Skeletal muscle tissue (tissue), 4 donors: ENCODE data around the gene C6orf62. TPM values are rescaled to one million over a fixed set of nuclear protein-coding genes. Genes with fewer than 3 reads are reported as not detected.
"Not testable (repeated sequence)": the region's sequence is repeated elsewhere in the genome, so short reads cannot be mapped to it uniquely, and the experiment has no call there.

Experiments
- H3K27ac ChIP-seq: one replicate; pipeline ENCODE4 v1.7.0; 2013; ENCODE audit warnings: mild to moderate bottlenecking, low read depth, low read length, inconsistent platforms
- H3K27me3 ChIP-seq, 3 donors: one replicate each; pipeline ENCODE4 v1.7.0; 2013; ENCODE audit warnings: low read length in 3 of 3; ENCODE audit not compliant: control insufficient read depth in 3 of 3, insufficient read depth in 3 of 3
- H3K36me3 ChIP-seq, 3 donors: one replicate each; pipeline ENCODE4 v1.7.0; 2013; ENCODE audit warnings: low read length in 3 of 3; ENCODE audit not compliant: control insufficient read depth in 3 of 3, insufficient read depth in 3 of 3
- H3K4me1 ChIP-seq, 3 donors: one replicate each; pipeline ENCODE4 v1.7.0; 2013; ENCODE audit warnings: low read length in 3 of 3, mild to moderate bottlenecking in 3 of 3; ENCODE audit not compliant: control insufficient read depth in 3 of 3, insufficient read depth in 3 of 3
- H3K4me3 ChIP-seq, 3 donors: one replicate each; pipeline ENCODE4 v1.7.0; 2013; ENCODE audit warnings: low read length in 3 of 3
- H3K9ac ChIP-seq, 3 donors: one replicate each; pipeline ENCODE4 v1.7.0; 2013; ENCODE audit warnings: low read length in 3 of 3, mild to moderate bottlenecking in 3 of 3, moderate library complexity in 2 of 3, low read depth in 1 of 3
- H3K9me3 ChIP-seq, 3 donors: one replicate each; pipeline ENCODE4 v1.7.0; 2013; ENCODE audit warnings: low read length in 3 of 3; ENCODE audit not compliant: control insufficient read depth in 3 of 3
- total RNA-seq: library from RNA; depleted of rRNA; stranded (reverse); fragments of >200 nt; gene quantifications from one replicate; pipeline ENCODE4 v1.2.3, GENCODE V29; 2014
- donor health status: Osteomylitis.

Gene C6orf62
- total RNA-seq, 1 donor from 2014 or later: 41.2 TPM

DNA sequence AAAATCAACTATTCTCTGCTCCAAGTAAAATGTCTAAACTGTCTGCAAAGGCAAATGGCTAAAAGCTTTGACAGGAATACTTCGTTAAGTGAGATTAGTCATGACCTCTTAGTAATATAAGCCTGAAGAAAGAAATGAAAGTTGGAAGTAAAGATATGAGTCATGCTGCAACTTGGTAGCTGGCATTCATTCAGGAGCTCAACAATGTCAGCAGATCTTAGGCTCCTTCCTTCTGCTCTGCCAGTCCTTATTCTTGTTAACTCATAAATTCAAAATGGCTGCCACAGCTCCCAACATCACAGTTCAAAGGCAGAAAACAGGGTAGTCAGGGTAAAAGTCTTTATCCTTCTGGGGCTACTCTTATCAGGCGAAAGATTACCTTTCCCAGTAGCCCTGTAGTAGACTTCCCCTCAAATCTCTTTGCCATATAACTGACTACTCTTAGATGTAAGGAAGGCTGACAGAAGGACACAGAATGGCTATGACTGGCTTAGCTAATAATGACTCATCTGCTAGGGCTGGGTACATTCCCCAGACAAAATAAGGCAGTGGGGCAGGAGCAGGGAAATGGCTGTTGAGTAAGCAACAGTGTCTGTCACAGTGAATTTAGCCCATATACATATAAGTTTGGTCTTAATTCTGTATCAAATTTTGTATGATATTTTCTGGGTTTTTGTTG is 24.4 kb upstream of the C6orf62 start:
- Histone ChIP-seq H3K27ac (peak overlapping the region; percentile 64), H3K9ac (no peak overlapping the region), H3K4me1 (no peaks in the 10 kb centered on the region), H3K9me3 (no peaks in the 10 kb centered on the region), H3K36me3 (no peaks in the 10 kb centered on the region), H3K27me3 (no peaks in the 10 kb centered on the region), H3K4me3 (no peak overlapping the region)

DNA sequence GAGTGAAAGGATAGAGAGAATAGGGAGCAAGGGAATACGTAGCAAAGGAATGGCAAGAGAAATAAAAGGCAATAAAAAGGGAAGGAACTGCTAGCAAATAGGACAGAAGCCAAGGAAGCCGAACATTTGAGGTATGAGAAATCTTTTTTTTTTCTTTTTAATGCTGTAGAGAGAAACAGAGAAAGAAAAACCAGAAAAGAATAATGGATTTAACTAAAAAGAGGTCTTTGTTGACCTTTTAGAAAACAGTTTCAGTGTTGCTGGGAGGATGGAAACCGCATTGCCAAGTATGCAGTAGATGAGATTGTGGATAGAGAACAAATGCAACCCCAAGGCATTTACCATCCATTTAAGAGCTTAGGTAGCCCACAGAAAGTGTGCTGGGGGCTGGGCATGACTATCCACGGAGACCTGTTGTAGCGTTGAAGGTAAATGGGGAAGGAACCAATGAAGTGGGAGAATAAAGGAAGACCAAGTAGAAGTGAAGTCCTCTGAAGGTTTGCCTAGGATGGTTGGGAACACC is 23.3 kb upstream of the C6orf62 start:
- Histone ChIP-seq H3K27ac (peak overlapping the region; percentile 2), H3K27me3 (no peaks in the 10 kb centered on the region), H3K9ac (no peak overlapping the region), H3K4me1 (no peaks in the 10 kb centered on the region), H3K4me3 (no peak overlapping the region), H3K9me3 (no peaks in the 10 kb centered on the region), H3K36me3 (no peaks in the 10 kb centered on the region)

DNA sequence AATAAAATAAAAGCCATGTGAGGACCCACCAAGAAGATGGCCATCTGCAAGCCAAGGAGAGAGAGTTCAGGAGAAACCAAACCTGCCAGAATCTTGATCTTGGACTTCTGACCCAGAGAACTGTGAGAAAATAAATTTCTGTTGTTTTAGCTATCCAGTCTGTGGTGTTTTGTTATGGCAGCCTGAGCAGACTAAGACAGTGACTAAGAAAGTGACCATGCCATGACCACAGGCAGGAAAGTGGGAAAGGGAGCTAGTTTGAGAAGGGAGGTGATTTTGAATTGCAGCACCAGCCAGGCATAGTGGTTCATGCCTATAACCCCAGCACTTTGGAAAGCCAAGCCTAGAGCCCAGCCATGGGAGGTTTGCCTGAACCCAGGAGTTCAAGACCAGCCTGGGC is 21.9 kb upstream of the C6orf62 start:
- Histone ChIP-seq H3K27ac (no peak overlapping the region), H3K4me1 (no peaks in the 10 kb centered on the region), H3K27me3 (no peaks in the 10 kb centered on the region), H3K9me3 (no peaks in the 10 kb centered on the region), H3K36me3 (no peaks in the 10 kb centered on the region), H3K4me3 (no peak overlapping the region), H3K9ac (no peak overlapping the region)

DNA sequence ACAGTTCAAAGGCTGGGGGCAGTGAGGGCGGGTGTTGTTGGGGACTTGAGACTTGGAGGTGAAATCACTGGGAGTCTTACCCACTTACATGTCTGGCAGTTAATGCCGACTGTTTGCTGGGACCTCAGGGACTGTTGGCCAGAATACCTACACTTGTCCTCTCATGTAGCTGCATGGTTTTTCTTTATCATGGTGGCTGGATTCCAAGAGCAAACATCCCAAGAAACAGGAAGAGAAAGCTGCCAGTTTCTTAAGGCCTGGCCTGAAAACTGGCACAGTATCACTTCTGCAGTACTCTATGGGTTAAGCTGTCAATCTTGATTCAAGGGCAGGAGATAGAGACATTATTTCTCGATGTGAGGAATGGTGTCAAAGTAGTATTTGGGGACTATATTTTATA is 19.8 kb upstream of the C6orf62 start:
- H3K9me3 ChIP-seq: no peaks in the 10 kb centered on the region
- H3K27ac ChIP-seq: no peak overlapping the region
- no peak overlapping the region for H3K4me3 ChIP-seq
- H3K27me3 ChIP-seq: no peaks in the 10 kb centered on the region
- H3K9ac ChIP-seq: no peak overlapping the region
- H3K36me3 ChIP-seq: no peaks in the 10 kb centered on the region
- no peaks in the 10 kb centered on the region for H3K4me1 ChIP-seq

DNA sequence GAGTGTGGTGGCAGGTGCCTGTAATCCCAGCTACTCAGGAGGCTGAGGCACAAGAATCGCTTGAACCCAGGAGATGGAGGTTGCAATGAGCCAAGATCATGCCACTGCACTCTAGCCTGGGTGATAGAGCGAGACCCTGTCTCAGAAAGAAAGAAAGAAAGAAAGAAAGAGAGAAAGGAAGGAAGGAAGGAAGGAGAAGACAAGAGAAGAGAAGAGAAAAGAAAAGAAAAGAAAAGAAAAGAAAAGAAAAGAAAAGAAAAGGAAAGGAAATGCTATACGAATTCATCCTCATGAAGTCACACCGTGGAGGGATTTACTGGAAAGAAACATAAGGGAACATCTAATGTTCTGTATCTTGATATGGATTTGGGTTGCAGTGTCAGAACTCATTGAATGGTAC is 15.8 kb upstream of the C6orf62 start:
- H3K4me3 ChIP-seq, H3K4me1 ChIP-seq, H3K27me3 ChIP-seq, H3K9ac ChIP-seq, H3K36me3 ChIP-seq, H3K27ac ChIP-seq, H3K9me3 ChIP-seq: not testable (repeated sequence)

DNA sequence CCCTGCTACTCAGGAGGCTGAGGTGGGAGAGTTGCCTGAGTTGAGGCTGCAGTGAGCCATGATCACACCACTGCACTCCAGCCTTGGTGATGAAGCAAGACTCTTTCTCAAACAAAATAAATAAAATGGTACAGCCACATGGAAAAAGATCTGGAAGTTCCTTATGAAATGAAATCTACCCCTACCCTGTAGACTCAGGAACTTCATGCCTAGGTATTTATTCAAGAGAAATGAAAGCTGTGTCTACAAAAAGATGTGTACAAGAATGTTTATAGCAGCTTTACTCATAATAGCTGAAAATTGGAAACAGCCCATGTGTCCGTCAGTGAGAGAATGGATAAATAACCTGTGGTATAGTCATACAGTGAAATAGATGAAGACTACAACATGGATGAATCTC is 15.2 kb upstream of the C6orf62 start:
- no peak overlapping the region for H3K4me3 ChIP-seq
- H3K27me3 ChIP-seq: no peaks in the 10 kb centered on the region
- H3K9ac ChIP-seq: no peak overlapping the region
- H3K36me3 ChIP-seq: no peaks in the 10 kb centered on the region
- no peak overlapping the region for H3K27ac ChIP-seq
- peaks cover 0 to 8% (median 3%) of the 10 kb centered on the region in 3 donors for H3K9me3 ChIP-seq
- H3K4me1 ChIP-seq: no peaks in the 10 kb centered on the region

DNA sequence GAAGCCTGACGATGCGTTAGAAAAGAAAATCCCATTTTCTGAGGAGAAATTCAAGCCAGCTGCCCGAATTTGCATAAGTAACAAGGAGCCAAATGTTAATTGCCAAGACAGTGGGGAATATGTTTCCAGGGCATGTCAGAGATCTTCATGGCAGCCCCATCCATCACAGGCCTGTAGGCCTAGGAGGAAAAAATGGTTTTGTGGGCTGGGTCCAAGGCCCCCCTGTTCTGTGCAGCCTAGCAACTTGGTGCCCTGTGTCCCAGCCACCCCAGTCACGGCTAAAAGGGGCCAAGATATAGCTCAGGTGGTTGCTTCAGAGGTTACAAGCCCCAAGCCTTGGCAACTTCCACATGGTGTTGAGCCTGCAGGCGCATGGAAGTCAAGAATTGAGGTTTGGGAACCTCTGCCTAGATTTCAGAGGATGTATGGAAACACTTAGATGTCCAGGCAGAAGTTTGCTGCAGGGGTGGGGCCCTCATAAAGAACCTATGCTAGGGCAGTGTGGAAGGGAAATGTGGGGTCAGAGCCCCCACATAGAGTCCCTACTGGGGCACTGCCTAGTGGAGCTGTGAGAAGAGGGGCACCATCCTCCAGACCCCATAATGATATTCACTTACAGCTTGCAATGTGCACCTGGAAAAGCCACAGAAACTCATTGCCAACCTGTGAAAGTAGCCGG is 12.6 kb upstream of the C6orf62 start:
- H3K9me3 ChIP-seq, H3K4me3 ChIP-seq, H3K27ac ChIP-seq, H3K27me3 ChIP-seq, H3K36me3 ChIP-seq, H3K4me1 ChIP-seq, H3K9ac ChIP-seq: not testable (repeated sequence)

DNA sequence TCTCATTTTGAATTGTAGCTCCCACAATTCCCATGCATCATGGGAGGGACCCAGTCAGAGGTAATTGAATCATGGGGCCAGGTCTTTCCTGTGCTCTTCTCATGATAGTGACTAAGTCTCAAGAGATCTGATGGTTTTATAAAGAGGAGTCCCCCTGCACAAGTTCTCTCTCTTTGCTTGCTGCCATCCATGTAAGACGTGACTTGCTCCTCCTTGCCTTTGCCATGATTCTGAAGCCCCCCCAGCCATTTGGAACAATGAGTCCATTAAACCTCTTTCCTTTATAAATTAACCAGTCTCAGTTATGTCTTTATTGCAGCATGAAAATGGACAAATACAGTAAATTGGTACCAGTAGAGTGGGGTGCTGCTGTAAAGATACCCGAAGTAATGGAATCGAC is 11.7 kb upstream of the C6orf62 start:
- not testable (repeated sequence) for H3K9me3 ChIP-seq, H3K36me3 ChIP-seq, H3K4me3 ChIP-seq, H3K9ac ChIP-seq, H3K27me3 ChIP-seq, H3K27ac ChIP-seq, H3K4me1 ChIP-seq

DNA sequence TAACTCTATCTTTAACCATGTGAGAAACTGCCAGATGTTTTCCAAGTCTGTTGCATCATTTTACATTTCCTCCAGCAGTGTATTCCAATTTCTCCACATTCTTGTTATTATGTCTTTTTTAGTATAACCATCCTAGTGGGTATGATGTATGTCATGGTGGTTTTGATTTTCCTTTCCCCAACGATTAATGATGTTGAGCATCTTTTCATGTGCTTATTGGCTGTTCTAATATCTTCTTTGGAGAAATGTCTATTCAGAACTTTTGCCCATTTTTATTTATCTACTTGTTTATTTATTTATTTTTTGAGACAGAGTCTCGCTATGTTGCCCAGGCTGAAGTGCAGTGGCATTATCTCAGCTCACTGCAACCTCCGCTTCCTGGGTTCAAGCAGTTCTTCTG is 4.3 kb upstream of the C6orf62 start:
- no peaks in the 10 kb centered on the region for H3K9me3 ChIP-seq
- no peak overlapping the region for H3K4me3 ChIP-seq
- peaks cover 0 to 2% (median 0%) of the 10 kb centered on the region in 3 donors for H3K36me3 ChIP-seq
- peaks cover 0 to 11% (median 7%) of the 10 kb centered on the region in 3 donors for H3K4me1 ChIP-seq
- H3K27ac ChIP-seq: no peak overlapping the region
- no peaks in the 10 kb centered on the region for H3K27me3 ChIP-seq
- H3K9ac ChIP-seq: no peak overlapping the region

DNA sequence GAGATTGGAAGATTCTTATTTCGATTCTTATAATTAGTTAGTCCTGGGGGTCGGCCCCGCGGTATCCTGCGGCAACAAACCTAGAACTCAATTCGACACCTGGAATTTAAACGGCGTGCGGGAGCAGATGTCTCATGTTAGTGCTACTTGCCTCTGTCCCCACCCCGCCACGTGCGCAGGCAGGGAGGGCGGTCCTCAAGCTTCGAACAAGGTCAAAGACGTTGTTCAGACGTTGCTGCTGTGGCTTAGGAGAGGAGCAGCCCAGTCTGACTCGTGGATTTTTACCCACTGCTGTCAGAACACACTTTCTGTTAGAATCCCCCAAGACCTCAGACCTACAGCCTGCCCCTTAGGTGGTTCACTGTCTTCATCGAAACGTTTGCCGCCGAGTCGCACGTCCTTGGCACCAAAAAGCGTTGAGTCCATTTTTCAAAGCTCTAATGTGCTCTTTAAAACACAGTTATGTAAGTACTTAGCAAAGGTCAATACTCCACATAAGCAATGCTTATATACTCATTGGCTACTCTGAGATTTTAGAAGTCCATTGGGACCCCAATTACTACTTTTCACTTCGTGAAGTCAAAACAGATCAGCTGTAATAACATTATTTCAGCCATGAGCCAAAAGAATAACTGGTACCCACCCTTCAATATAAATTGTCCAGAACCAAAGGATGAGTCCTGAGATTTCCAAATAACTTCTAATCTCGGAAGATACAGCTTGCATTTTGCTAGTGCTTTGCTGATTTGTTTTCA is 2.7 kb upstream of the C6orf62 start:
- peak overlapping the region; percentile 78 to 89 (median 88) for H3K4me3 ChIP-seq
- H3K9ac ChIP-seq: peak overlapping the region; percentile 79 to 95 (median 86)
- peak overlapping the region; percentile 100 for H3K27ac ChIP-seq
- H3K4me1 ChIP-seq: peaks cover 8 to 19% (median 17%) of the 10 kb centered on the region in 3 donors
- H3K27me3 ChIP-seq: no peaks in the 10 kb centered on the region
- no peaks in the 10 kb centered on the region for H3K9me3 ChIP-seq
- H3K36me3 ChIP-seq: peaks cover 0 to 2% (median 0%) of the 10 kb centered on the region in 3 donors
